ENCODE measurements around the gene PAK4.

The PAK4 gene

DNA sequence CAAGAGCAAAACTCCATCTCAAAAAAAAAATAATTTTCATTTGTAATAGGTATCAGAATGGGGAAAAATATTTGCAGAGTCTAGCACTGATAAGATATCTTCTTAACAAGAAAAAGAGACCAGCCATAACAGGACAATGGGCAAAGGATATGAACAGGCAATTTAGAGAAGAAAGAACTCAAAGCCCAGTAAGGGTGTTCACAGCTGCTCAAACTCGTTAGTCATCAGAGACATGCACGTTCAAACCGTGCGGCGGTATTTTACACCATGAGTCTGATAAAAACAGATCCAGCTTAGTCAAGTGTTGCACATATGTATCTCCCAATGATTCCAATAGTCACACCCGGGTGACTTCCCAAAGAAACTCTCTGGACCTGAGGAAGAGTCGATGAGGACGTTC is 57.5 kb downstream of the PAK4 start:
- DNase-seq: no peak

GRCh38 chr19:39186391-39186790 is 60.8 kb downstream of the PAK4 start:
- DNase-seq: no peak

DNA sequence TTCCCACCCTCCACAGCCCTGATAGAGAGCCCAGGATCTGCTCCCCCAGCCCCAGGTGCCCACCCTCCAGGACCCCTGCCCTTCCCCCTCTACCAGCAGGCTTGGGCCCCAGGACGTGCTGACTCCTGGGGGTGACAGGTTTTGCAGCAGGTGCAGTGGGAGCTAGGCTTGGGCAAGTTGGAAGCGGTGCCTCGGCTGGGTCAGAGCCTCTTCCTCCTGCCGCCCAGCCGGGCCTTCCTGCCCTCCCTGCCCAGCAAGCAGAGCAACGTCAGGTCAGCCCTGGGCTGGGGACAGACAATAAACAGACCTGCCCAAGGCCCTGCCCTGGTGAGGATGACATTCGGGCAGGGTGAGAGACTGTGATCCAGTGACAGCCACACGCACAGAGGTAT is 62.0 kb downstream of the PAK4 start:
- no peak for DNase-seq

DNA sequence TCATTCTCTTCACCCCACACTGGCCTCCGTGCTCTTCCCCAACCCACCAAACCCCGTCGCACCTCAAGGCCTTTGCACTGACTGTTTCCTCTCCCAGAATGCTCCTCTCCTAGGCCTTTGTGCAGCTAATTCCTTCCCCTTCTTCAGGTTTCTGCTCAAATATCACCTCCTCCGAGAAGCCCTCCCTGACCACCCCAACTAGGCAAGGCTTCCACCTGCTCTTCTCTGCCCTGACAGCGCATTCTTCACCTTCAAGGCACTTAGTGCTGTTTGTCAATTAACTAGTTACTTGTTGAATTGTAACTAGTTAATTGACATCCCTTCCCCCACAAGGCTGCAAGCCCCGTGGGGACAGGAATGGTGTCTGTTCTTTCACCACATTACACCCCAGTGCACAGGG is 63.4 kb downstream of the PAK4 start:
- DNase-seq: no peak

DNA sequence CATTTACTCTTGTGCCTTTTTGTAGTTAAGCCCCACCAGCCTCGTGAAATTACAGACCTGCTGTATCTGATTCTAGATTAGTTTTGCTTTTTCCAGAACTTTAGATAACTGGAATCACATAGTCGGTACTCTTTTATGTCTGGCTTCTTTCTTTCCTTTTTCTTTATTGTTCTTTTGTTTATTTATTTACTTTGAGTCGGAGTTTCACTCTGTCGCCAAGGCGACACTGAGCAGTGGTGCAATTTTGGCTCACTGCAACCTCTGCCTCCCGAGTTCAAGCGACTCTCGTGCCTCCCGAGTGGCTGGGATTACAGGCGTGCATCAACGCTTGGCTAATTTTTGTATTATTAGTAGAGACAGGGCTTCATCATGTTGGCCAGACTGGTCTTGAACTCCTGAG is 65.2 kb downstream of the PAK4 start:
- no peak for DNase-seq

DNA sequence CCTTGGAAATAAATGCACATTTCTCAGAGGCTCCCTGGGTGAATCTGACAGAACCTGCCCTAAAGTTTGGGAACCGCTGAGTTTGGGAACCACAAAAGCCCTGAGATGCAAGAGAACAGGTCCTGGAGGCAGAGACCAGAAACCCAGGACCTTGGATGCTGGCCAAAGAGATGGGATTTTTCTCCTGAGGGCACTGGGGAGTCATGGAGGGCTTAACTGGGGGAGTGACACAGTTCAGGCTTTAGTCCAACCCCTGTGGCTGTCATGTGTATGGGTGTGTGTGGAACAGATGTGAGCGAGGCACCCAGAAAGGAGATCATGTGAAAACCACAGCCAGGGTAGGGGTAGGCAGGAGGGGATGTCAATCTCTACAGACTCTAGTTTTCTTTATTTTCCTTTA is 67.3 kb downstream of the PAK4 start:
- no peak for DNase-seq

GRCh38 chr19:39193803-39194202 is 68.2 kb downstream of the PAK4 start:
- DNase-seq: no peak

DNA sequence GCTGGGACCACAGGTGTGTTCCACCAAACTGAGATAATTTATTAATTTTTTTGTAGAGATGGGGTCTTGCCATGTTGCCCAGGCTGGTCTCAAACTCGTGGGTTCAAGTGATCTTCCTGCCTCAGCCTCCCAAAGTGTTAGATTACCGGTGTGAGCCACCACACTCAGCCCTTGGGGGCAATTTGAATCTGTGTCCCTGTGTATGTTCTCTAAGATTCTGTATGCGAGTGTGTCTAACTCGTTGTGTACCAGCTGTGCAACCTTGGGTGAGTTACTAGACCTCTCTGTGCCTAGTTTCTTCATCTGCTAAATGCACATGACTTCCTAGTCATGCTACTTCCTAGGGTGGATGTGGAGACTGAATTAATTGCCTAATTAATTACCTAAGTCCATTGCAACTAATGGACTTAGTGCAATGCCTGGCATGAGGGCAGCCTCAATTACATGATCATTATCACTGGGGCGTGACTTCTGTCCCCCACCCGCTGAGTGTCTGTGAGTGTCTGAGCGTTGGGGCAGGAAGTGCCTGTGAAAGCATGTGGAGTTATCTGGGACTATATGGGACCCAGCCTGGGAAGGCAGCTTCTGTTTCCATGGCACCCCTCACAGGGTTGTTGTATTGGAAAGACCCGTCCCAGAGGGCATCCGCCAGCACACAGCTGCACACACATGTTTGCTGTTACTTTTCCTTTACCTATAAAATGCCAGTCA is 69.4 kb downstream of the PAK4 start:
- no peak for DNase-seq

- no peak for DNase-seq
Observed at GRCh38 chr19:39195755-39196154, 70.2 kb downstream of the PAK4 start.

DNA sequence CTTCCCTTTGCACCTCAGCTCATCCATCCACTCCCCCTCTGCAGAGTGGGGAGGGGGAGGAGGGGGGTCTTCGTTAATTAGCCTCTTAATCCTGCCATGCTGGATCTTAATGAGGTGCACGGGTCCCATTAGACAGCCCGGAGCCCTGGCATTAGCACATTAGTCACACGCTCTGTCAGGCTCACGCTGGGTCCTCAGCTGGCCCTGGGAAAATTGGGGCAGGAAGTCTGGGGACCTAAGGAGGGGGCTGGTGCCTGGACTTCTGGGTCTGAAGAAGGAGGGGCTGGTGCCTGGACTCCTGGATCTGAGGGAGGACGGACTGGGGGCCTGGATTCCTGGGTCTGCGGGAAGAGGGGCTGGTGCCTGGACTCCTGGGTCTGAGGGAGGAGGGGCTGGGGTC is 70.7 kb downstream of the PAK4 start:
- no peak for DNase-seq

DNA sequence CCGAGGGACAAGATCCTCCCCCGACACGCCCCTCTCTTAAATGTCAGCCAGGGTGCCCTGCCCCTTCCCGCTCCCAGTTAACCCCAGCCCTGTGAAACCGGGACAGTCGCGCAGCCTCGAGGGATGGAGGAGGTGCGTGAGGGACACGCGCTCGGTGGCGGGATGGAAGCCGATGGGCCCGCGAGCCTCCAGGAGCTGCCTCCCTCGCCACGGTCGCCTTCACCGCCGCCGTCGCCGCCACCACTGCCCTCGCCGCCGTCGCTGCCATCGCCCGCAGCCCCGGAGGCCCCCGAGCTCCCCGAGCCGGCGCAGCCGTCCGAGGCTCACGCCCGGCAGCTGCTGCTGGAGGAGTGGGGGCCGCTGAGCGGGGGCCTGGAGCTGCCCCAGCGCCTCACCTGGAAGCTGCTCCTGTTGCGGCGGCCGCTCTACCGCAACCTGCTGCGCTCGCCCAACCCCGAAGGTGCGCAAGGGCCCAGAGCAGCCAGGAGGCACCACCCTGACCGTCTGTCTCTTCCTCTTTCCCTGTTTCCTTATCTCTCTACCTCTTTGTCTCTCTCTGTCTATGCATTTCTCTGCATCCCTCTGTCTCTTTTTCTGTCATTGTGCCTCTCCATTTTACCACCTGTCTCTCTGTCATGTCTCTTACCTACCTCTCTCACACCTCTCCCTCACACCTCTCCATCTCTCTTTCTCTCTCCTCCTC is 71.4 kb downstream of the PAK4 start, which contains the start of gene NCCRP1:
NCCRP1 (plus strand) TSS at position 105 of the 703 bp plus-strand sequence; CDS start at position 124, 19 bp downstream.
- no peak for DNase-seq

DNA sequence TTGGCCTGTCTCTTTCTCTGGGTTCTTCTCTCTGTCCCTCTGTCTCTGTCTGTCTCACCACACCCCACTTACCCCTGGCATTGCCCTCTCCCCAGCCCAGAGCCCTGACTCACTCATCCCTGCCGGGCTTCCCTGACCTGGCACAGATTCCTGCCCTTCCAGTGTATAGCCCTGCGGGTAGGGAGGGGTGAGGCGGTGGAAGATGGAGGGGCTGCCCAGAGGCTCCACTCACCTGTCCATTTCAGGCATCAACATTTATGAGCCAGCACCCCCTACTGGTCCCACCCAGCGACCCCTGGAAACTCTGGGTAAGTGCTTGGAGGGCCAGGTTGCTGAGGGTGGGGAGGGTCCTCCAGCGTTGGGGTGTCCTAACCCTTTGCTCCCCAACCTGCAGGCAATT is 72.2 kb downstream of the PAK4 start:
- no peak for DNase-seq

DNA sequence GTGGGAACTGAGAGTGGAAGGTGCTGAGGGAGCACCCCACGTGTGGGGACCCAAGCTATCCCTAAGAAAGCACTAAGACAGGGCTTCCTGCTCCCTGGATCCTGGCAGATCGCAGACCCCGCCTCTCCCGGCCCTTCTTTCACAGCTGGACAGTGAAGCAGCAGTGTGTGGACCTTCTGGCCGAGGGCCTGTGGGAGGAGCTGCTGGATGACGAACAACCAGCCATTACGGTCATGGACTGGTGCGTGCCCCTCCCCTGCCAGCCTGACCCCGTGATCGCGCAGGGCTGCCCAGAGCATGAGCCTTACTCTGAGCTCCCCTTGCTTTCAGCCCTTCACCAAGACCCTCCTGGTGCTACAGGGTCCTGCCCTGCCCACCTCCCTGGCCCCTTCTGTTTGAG is 73.4 kb downstream of the PAK4 start:
- DNase-seq: no peak

- DNase-seq: no peak
Observed at GRCh38 chr19:39200066-39200802, 74.6 kb downstream of the PAK4 start.

DNA sequence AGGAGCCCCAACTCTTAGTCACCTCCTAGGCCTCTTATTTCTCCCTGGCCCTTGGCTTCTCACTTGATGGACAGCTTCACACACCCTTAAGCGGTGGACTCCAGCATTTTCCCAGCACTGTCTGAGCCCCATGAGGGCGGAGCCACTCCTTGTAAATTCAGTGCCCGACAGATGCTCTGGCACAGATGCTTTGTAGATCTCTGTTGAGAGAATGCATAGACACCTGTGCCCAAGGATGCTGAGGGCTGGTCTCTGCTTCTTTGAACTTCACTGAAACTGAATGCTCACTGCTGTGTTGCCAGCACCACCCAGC is 75.2 kb downstream of the PAK4 start:
- DNase-seq: no peak

DNA sequence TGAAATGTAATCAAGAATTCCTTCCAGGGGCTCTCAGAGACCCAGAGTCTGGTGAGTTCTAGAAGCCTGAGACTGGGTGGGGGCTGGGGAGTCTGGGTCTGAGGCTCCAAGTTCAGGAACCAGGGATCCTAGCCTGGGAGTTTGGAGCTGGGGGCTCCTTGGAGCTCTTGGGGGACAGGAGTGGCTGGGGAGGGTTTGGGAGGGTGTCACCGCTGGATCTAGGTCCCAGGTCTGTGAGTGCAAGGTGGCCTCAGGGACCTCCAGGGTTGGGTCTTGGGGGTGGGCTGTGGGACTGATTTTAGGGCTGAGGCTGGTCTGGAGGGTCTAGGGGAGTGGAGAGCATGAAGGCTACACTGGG is 77.4 kb downstream of the PAK4 start:
- DNase-seq: no peak

DNA sequence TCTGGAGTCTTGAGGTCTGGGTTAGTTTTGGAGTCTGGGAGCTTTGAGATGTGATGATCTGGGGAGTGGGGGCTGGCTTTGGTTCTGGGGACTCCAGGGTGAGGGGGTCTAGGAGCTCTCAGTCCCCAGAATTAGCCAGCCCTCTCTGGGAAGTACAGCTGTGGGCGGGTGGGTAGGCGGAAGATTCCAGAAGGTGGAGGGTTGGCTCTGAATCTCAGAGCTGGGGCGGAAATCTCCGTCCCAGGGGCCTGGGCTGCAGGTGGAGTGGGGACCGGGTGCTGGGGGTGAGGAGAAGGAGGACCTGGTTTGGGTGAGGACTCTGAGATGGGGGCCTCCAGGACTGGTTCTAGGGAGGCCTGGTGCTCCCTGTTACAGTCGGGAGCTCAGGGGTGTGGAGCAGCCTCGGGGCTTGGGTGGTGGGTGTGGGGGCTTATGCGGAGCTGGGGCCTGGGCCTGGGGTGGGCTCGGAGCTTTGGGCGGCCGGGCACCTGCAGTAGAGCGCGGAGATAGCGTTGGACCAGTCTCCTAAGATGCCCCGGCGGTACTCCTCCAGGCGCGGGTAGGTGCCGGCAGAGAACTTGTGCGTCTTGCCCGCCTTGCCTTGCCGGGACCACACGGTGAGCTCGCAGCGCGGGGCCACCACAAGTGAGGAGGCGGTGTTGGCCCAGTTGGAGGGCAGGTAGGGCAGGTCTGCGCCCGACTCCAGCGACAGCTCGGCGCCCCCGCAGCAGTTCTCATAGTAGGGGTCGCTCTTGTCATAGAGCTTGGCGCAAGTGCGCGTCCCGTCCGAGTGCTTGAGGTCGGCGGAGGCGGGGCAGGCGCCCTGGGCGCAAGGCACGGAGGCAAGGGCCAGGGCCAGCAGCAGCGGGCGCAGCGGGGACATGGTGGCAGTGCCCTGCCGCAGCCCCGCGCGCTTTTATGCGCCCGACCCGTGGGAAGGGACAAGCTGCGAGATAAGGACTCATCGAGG is 78.1 kb downstream of the PAK4 start, which contains the start of gene SYCN:
SYCN (minus strand) TSS at position 892 of the 970 bp plus-strand sequence; CDS start at position 883, 9 bp downstream.
- DNase-seq: no peak

- DNase-seq: no peak
Observed at GRCh38 chr19:39205449-39205764, 79.8 kb downstream of the PAK4 start.

DNA sequence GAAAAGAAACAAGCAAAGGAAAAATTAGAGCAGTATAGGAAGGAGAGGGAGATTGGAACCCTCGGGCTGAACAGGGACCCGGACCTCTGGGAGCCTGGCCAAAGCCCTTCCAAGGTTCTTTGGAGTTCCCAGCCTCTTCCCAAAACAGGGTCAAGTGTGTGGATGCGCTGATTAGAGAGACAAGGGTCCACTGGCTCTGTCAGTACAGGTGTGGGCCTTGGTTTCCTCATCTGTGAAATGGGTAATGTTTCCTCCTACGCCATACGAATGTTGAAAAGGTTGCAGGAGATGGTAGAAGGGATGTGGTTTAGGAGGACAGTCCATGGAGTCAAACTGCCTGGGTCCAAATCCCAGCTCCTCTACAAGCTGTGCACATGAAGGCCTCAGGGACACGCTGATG is 80.5 kb downstream of the PAK4 start:
- no peak for DNase-seq

DNA sequence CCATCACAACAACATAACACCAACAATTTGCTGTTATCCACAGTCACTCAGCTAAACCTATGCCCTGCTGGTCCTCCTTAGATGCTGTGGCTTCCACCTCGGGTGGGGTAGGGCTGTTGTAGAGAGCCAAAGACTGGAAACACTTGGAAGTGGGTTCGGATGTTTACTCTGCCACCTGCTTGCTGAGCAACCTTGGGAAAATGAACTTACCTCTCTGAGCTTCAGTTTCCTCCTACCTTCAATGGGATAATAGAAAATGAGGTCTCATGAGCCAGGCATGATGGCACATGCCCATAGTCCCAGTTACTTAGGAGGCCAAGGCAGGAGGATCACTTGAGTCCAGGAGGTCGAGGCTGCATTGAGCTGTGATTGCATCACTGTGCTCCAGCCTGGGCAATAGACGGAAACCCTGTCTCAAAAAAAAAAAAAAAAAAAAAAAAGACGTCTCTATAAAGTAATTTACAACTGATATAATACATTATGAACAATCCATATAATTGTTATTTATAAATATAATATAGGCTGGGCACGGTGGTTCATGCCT is 81.8 kb downstream of the PAK4 start:
- no peak for DNase-seq

DNA sequence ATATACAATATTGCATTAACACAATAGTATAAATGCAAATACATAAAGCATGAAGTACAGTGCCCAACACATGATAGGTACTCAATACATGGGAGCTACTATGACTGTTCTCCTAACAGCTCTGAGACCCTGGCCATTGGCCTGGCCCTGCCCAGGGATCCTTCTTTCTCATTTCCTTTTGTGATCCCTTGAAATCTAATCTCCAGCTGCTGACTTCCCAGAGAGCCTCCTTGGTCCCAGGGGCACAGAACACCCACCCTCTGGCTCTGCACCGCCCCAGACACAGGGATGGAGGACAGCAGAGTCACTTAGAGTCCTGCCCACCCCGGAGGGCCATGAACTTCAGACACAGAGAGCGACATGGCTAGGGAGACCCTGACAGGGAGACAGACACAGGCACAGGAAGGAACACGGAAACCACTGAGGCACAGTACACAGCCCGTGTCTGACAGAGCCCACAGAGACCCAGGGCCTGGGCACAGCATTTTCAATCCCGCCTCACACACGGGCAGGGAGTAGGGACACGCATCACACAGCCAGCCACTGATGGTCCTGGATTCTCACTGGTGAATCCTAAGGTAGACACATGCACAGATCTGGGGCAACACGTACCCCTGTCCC is 82.7 kb downstream of the PAK4 start:
- DNase-seq: no peak

GRCh38 chr19:39209196-39209595 is 83.6 kb downstream of the PAK4 start:
- no peak for DNase-seq
